ENCODE data around the gene CACNA2D3.
"Not testable (repeated sequence)": the region's sequence is repeated elsewhere in the genome, so short reads cannot be mapped to it uniquely, and the experiment has no call there.

Gene CACNA2D3

DNA sequence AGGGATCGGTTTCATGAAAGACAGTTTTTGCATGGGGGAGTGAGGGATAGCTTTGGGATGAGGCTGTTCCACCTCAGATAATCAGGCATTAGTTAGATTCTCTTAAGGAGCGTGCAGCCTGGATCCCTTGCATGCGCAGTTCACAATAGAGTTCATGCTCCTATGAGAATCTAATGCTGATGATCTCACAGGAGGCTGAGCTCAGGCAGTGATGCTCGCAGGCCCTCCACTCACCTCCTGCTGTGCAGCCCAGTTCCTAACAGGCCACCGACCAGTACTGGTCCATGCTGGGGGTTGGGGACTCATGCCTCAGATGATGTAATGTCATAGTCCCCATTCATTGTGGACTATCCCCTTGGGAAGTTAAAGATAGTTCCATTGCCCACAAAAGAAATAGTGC, 255.8 kb downstream of the CACNA2D3 start:
- ATAC-seq, result no peak

- ATAC-seq, result no peak
These were observed 261.9 kb downstream of the CACNA2D3 start for GRCh38 chr3:54384279-54384678.

GRCh38 chr3:54390582-54390981, 268.2 kb downstream of the CACNA2D3 start:
- ATAC-seq, result no peak

DNA sequence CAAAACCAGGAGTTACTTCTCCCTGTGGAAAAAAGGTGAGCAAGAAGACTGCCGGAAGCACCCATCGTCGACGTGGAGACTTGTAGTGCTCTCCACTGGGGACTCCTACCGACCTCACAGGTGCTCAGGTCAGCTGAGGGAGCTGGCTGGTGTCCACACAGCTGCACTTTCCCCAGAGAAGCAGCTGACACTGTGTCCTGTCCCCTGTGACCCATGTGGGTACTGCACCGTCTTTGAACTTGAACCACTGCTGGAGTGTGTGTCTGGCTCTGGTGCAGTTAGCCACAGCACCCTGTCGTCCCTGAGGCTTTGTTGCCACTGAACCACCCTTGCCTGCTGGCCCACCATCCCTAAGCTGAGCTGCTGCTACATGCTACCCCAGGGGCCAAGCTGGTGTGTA, 270.8 kb downstream of the CACNA2D3 start:
- ATAC-seq, result no peak

- no peak for ATAC-seq
These were observed 286.0 kb downstream of the CACNA2D3 start for GRCh38 chr3:54408328-54408727.

DNA sequence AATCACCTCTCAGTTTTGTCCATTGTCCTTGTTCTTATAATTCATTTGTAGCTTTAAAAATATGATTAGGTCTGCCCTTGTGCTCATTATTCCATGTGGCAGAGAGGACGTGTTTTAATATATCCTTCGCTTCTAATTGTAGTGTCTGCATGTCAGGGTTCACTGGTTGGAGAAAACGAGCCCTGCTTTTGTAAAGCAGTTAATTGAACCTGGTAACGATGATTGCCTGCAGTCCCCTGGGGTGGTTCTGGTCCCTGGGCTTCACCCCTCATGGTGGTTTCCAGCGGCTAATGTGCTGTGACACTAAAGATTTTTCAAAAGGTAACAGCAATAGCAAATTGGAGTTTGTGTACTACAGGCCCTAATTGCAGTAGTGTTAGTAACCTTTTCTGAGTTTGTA, 299.6 kb downstream of the CACNA2D3 start:
- no peak for ATAC-seq

GRCh38 chr3:54424292-54424691, 301.9 kb downstream of the CACNA2D3 start:
- no peak for ATAC-seq

- ATAC-seq, result no peak
These were observed 304.0 kb downstream of the CACNA2D3 start for GRCh38 chr3:54426381-54426780.

DNA sequence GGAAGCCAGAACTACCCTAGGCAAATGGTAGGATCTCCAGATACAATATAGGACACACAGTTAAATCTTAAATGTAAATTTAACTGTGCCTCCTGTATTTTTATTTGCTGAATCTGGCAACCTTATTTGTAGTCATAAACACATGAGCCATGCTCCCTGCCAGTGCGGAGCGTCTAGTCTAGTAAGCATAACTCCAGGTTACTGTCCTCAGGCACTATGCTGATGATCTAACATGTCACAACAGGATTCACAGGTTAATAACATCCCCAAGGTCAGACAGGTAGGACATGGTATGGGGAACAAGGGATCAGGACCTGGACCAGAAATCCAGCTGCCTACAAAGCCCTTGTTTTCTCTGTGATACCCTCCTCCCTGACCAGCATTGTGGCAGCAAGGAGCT, 305.1 kb downstream of the CACNA2D3 start:
- ATAC-seq, result no peak

DNA sequence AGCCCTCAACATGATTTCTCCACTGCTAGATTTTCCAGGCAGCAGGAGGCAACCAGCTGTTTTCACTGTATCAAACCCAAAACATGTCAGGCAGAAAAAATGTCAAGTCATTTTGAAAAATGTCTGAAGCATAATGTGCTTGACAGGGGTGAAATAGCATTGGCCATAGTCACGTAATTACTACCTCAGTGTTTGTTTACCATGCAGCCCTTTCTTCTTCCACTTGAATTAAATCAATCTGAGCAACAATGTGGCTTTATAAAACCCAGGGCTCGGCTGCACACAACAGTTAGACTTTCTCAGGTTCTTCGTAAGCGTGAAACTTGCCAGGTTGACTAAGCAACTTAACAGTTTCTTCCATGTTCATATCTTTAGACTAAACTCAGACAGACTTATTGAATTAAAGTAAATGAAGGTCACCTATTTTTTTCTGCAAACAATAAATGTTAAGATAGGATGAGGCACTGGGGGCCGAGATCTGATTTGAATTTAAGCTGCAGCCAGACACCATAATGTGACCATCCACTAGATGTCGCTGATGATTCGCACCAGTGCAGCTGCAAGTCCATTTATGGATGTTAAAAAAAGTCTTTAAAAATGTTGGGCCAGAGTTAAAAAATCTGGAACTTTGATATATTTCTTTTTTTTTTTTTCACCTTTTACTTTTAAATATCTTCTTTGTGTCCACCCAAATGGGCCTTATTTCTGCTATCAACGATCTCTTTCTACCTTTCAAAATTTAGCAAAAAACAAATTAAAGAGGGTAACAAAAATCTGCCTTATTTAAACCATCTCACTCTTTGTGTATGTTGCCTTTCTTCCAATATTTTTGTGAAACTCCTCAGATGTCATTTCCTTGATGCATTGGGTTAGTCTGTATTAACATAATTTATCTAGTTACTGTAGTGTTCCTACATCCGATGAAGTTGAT, 305.9 kb downstream of the CACNA2D3 start:
- no peak for ATAC-seq

DNA sequence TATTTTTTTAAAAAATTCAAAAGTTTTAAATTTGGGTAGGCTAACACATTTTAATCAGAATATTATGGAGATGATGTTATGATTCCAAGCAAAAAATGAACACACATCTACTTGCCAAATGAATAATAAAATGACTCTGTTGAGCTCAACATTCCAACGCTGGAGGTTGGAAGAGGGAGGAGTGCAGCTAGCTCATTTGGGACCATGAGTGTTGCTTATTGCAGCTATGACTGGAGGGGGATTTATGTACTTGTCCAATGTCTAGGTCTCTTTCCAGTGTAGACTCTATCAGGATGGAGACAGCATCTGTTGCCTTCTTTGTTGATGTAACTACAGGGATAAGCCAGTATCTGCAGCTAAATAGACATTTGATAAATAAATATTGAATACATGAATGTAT, 310.6 kb downstream of the CACNA2D3 start:
- no peak for ATAC-seq

- ATAC-seq, result no peak
These were observed 311.5 kb downstream of the CACNA2D3 start for GRCh38 chr3:54433846-54434245.

- ATAC-seq, result no peak
These were observed 312.4 kb downstream of the CACNA2D3 start for GRCh38 chr3:54434756-54435155.

DNA sequence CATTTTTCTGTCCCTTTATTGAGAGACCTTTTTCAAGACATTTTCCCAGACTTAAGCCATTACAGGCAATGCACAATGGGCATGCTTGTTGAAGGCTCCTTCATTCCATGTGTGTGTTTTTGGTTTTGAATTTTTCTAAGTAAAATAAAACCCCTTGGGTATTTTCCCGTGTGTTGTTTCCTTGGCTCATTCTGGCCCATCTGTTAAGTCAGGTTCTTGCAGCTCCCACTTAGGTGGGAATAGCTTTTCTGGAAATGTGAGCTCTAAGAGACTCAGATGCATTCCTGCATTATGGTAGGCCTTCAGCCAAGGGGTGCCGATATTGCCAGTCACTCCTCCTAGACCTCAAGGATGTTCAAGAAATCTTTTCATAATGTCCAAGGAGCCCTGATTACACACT, 314.9 kb downstream of the CACNA2D3 start:
- no peak for ATAC-seq

DNA sequence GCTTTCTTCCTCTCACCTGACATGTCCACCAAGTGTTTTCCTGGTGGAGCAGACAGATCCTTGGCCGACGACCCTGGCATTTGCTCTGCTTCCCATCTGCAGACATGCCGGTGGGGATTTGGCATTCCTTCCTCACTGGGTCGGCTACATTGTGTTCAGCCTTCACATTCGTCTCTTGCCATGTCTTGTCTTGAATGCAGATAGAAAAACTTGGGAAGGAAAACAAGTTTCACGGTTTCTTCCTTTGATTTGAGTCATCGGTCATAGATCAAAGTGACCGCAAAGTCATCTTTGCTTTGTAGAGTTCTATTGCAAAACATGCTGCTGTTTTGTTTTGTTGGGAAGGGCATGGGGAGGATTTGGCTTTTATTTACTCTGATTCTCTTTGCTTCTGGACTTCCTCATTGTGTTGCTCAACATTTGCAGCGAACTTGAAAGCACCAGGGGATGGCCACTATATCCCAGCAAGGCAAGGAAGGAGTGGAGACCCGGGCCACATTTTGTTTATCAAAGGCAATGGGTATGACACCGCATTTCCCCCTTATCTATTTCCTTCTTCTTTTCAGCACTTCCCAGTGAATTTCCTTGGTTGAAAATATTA, 321.3 kb downstream of the CACNA2D3 start:
- ATAC-seq, result no peak

- ATAC-seq, result no peak
These were observed 323.3 kb downstream of the CACNA2D3 start for GRCh38 chr3:54445630-54446029.

DNA sequence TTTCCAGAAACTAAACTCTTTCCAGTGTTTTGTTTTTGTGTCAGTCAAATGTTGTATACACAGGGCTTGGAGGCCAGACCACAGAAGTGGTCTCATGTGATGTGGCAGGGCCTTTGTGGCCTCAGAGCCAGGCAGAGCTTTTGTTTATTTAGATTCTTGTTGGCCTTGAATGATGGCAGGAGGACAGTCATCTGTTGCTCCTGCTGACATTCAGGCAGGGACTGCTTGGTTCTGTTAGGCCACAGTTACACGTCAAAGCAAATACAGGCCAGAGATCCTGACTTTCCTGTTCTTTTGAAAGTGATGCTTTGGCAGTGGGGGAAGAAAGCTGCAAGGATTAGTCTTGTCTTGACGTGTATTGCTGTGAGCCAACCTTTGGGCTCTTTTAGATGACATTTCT, 325.1 kb downstream of the CACNA2D3 start:
- ATAC-seq, result no peak

DNA sequence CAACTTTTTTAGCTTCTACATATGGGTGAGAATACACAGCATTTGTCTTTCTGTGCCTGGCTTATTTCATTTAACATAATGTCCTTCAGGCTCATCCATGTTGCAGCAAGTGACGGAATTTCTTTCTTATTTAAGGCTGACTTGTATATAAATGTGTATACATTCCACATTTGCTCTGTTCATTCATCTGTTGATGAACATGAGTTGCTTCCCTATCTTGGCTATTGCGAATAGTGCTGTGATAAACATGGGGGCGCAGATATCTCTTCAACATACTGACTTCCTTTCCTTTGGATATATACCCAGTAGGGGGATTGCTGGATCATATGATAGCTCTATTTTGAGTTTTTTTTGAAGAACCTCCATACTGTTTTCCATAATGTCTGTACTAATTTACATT, 332.5 kb downstream of the CACNA2D3 start:
- no peak for ATAC-seq

- no peak for ATAC-seq
These were observed 336.0 kb downstream of the CACNA2D3 start for GRCh38 chr3:54458357-54458756.

- not testable (repeated sequence) for ATAC-seq
These were observed 342.2 kb downstream of the CACNA2D3 start for GRCh38 chr3:54464554-54464953.

- no peak for ATAC-seq
These were observed 354.5 kb downstream of the CACNA2D3 start for GRCh38 chr3:54476891-54477290.

GRCh38 chr3:54481606-54482365, 359.4 kb downstream of the CACNA2D3 start:
- no peak for ATAC-seq

DNA sequence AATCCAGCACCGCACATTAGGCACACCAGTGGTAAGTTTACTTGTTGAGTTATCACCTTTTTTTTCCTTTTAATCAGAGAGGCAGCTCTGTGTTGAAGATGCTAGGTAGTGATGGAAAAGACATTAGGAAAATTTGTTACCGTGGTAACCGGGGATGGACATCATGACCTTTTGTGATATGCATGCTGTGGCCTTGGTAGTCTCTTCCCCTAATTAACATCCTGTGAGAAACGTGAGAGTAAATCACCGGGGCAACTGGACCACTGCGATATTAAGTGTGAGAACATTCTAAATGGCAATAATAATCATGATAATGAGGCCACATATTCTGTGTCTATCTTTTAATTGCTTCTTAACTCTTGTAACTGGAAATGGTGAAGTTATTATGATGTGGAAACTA, 362.0 kb downstream of the CACNA2D3 start:
- ATAC-seq, result no peak

GRCh38 chr3:54486317-54486716, 364.0 kb downstream of the CACNA2D3 start:
- ATAC-seq, result no peak
